ENCODE results near the gene FLAD1.

The FLAD1 gene

DNA sequence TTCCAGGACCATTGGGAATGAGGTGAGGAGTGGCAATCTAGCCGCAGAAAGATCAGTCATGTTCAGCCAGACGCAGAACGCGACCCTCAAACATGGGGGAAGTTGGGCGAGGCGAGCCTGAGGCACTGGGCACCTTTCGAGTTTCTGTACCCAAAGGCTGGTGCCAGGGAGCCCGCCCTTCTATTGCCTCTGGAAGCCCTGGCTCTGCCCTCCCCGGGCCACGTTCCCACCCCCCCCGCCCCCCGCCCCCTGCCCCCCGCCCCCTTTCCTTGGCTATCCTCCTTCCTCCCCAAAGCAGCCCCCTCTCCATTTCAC is 17.2 kb downstream of the FLAD1 start:
- peak; percentile 82 for DNase-seq (ENCODE audit: low spot score)
- Histone ChIP-seq H3K4me3 (peak overlapping the region; percentile 94), H3K27ac (peak overlapping the region; percentile 93 to 98)
- TF ChIP-seq, protein P1, sequence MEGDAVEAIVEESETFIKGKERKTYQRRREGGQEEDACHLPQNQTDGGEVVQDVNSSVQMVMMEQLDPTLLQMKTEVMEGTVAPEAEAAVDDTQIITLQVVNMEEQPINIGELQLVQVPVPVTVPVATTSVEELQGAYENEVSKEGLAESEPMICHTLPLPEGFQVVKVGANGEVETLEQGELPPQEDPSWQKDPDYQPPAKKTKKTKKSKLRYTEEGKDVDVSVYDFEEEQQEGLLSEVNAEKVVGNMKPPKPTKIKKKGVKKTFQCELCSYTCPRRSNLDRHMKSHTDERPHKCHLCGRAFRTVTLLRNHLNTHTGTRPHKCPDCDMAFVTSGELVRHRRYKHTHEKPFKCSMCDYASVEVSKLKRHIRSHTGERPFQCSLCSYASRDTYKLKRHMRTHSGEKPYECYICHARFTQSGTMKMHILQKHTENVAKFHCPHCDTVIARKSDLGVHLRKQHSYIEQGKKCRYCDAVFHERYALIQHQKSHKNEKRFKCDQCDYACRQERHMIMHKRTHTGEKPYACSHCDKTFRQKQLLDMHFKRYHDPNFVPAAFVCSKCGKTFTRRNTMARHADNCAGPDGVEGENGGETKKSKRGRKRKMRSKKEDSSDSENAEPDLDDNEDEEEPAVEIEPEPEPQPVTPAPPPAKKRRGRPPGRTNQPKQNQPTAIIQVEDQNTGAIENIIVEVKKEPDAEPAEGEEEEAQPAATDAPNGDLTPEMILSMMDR (IDR thresholded peaks at IDR 0.05), result no peak

DNA sequence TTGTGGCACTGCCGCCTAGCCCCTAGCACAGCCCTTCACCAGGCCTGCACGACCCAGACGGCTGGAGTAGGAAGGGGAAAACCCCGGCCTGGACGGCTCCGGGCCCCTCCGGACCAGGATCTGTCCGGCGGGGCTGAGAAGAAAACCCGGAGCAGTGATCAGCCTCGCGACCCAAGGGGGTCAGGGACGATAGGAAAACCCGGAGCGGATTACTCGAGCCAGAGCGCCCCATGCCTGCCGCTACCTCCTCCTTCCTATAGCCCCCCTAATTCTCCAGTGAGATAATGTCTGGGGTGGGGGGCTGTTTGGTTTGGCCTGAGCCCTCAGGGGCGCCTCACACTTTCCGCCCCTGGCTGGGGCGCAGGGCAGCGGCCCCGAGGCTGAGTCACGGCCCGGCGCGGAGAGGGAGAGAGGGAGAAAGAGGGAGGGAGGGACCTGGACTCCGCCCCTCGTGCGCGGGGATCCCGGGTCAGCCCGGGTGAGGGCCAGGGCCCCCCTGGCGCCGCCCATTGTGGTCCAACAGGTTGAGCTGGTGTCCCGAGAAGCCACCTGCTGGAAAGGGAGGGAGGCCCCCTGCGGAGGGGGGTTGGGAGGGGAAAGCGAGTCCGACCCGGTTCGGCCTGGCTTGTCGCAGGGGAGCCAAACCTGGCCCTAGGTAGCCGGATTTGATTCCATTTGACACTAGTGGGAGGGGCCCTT is 17.7 kb downstream of the FLAD1 start:
- peak overlapping the region; percentile 94 for H3K4me3 ChIP-seq
- TF ChIP-seq, protein P1 (IDR thresholded peaks at IDR 0.05), result no peak
- H3K27ac ChIP-seq, result peak overlapping the region; percentile 93 to 98
- peak; percentile 92 for DNase-seq (ENCODE audit: low spot score)

DNA sequence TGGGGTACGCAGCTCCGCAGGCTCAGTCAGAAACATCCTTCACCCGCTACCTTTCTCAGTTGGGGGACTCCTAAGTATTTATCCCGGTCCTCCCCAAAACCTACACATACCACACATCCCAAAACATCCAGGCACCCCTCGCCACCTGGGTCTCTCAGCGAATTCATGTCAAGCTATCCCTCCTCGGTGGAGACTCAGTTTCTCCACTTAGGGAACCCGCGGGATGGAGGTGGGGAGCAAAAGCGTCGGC is 18.2 kb downstream of the FLAD1 start:
- Histone ChIP-seq H3K27ac (peak overlapping the region; percentile 93 to 98), H3K4me3 (peak overlapping the region; percentile 94)
- TF ChIP-seq, protein P1 (IDR thresholded peaks at IDR 0.05), result no peak
- no peak for DNase-seq (ENCODE audit: low spot score)

DNA sequence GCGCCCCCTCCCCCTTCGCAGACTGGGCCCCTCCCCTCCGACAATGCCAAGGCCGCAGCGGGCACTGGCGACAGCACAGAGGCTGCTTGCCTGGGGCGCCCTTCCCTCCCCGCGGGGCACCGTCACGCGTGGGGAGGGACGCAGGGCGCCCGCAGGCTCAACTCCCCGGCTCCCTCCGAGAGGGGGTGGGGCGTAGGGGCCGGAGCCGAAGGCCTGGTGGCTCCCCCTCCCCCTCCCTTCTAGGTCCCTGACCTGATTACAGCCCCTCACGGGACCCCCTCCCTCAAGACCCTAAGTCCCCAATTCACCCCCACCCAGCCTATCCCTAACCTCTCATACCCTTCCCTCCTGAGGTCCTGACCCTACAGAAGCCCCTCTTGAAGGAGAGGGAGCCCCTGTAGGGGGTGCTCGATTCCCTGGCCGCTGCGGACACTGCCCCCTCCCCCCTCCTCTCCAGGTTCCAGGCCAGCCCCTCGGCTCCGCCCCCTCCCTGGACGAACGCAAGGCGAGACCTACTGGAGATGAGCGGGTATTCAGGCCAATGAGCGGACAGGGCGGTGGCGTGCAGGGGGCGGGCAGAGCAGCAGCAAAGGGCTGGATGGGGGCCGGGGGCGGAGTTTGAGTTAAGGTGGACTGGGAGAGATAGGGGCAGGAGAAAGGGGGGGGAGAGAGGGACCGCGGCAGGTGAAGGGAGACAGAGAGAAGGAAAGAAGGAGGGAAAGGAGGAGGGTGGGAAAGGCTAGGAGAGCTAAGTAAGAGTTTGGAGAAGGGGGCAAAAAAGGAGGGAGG is 18.7 kb downstream of the FLAD1 start:
- Histone ChIP-seq H3K27ac (peak overlapping the region; percentile 93 to 98), H3K4me3 (peak overlapping the region; percentile 94)
- DNase-seq (ENCODE audit: low spot score), result peak; percentile 100
- TF ChIP-seq, protein P1 (IDR thresholded peaks at IDR 0.05), result no peak

DNA sequence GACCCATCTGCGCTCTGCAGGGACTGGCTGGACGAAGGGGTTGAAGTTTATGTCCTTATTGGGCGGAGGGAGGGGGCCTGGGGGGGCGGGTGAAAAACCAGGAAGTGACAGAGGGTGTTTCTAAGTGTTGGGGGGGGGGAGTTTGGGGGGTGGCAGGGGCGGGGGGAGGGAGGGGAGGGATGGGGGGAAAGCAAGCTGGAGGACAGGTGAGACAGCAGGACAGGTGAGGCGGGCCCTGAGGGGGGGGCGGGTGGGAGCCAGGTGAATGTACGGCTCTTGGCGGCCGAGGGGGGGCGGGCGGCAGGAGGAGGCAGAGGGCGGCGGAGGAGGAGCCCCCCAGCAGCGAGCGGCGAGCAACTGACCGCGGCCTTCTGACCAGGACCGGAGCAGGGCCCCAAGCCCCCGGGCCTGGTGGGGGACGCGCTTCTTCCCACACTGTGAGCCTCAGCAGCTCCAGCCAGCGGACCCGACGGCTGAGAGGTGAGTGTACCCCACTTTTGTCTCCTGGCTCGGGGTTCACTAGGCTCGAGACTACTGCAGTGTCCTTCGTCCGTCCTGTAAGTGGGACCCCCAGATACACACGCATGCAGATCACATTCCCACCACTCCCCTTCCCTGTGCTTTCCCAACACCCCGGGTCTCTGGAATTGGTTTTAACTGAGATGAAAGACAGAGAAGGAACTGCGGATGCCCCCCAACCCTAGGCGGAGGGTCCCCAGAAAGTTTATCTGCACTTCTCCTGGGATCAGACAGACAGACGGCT is 19.5 kb downstream of the FLAD1 start, which contains the start of gene ZBTB7B:
Gene ZBTB7B (plus strand): TSS at position 339 of the 763 bp plus-strand sequence. CDS start 11,859 bp downstream, outside the sequence.
- peak within 1 kb of the TSS; percentile 94 for H3K4me3 ChIP-seq
- TF ChIP-seq, protein P1 (IDR thresholded peaks at IDR 0.05), result no peak
- DNase-seq (ENCODE audit: low spot score), result no peak
- H3K27ac ChIP-seq, result peak within 1 kb of the TSS; percentile 93 to 98

DNA sequence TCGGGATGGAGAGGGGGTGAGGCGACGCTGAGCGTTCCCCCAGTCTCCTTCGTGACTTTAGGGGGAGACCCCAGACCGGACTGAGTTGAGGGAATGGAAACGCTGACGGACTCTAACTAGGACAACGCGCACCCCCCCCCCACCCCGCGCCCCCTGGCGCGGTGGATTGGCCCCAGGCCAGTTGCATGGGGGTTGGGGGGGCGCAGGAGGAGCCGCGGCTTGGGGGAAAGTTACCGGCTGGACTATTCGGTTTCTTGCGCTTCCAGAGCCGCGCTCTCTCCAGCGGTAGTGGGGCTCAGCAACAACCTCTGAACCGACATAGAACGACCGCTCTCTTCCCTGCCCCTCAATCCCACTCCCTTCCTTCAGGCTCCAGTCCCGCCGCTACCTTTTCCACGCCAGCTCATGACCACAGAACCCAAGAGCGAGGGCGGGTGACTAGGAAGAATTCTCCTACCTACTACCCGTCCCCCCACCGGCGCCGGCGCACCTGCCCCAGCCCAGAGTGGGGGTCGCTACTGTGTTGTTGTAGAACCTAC is 20.2 kb downstream of the FLAD1 start:
- Histone ChIP-seq H3K4me3 (peak overlapping the region; percentile 94), H3K27ac (peak overlapping the region; percentile 93 to 98)
- DNase-seq (ENCODE audit: low spot score), result no peak
- TF ChIP-seq, protein P1 (IDR thresholded peaks at IDR 0.05), result no peak
